Lung (tissue), 12 donors: ENCODE results near the gene ADAM22. TPM values are rescaled to one million over a fixed set of nuclear protein-coding genes. Genes with fewer than 3 reads are reported as not detected.

Experiments
- ATAC-seq: fragments of 200-7000 bp; cut with Tn5 transposase; one replicate; pipeline ENCODE4 v1.9.1; 2020; ENCODE audit warnings: moderate number of reproducible peaks; ENCODE audit not compliant: insufficient read depth, low FRiP score
- DNase-seq, 3 donors: peaks; one replicate each; pipeline ENCODE4 v3.0.0-alpha.2; 2013 to 2017
- H3K27ac ChIP-seq, 2 donors: one replicate each; pipeline ENCODE4 v1.5.1; 2013; ENCODE audit warnings: mild to moderate bottlenecking in 2 of 2, moderate library complexity in 2 of 2, control low read depth in 1 of 2, inconsistent platforms in 1 of 2, low read depth in 1 of 2, low read length in 1 of 2
- H3K27me3 ChIP-seq, 3 donors: one replicate each; pipeline ENCODE4 v1.5.1; 2013; ENCODE audit warnings: low read length in 2 of 3; ENCODE audit not compliant: control insufficient read depth in 3 of 3, insufficient read depth in 3 of 3
- H3K36me3 ChIP-seq, 4 donors: one replicate each; pipeline ENCODE4 v1.5.1; 2013; ENCODE audit warnings: low read length in 4 of 4, mild to moderate bottlenecking in 1 of 4, moderate library complexity in 1 of 4; ENCODE audit not compliant: control insufficient read depth in 4 of 4, insufficient read depth in 4 of 4
- H3K4me1 ChIP-seq, 5 donors: one replicate each; pipeline ENCODE4 v1.5.1; 2013; ENCODE audit warnings: low read length in 5 of 5, mild to moderate bottlenecking in 2 of 5, moderate library complexity in 1 of 5; ENCODE audit not compliant: control insufficient read depth in 5 of 5, insufficient read depth in 5 of 5
- H3K4me3 ChIP-seq: one replicate; pipeline ENCODE4 v1.5.1; 2013; ENCODE audit warnings: mild to moderate bottlenecking, control low read depth, moderate library complexity
- H3K9ac ChIP-seq, 2 donors: one replicate each; pipeline ENCODE4 v1.5.1; 2013; ENCODE audit warnings: low read length in 2 of 2, control low read depth in 1 of 2; ENCODE audit not compliant: insufficient read depth in 1 of 2
- H3K9me3 ChIP-seq, 4 donors: one replicate each; pipeline ENCODE4 v1.5.1; 2013; ENCODE audit warnings: low read length in 3 of 4, mild to moderate bottlenecking in 1 of 4, moderate library complexity in 1 of 4; ENCODE audit not compliant: control insufficient read depth in 4 of 4, insufficient read depth in 3 of 4
- WGBS, 2 donors: extraction: QIAGEN DNeasy Blood & Tissue Kit; methylation state at CpG; one replicate each; pipeline ENCODE4 v1.1.7; 2013; 5-methylcytosine and 5-hydroxymethylcytosine counted together
- polyA plus RNA-seq, 2 donors: library from polyadenylated mRNA; stranded (reverse); fragments of 200-250 nt; gene quantifications; one replicate each; pipeline ENCODE4 v1.2.1, GENCODE V29; 2013
- total RNA-seq, 2 donors: library from RNA; depleted of rRNA in 1 of 2; stranded (reverse); fragments of >200 nt in 1 of 2; gene quantifications; one replicate each; pipeline ENCODE4 v1.2.1, GENCODE V29; 2014 to 2021
- TF ChIP-seq, protein P1 (sequence below): IDR thresholded peaks from 2 replicates; pipeline ENCODE4 v1.5.1; 2012; ENCODE audit warnings: mild to moderate bottlenecking; ENCODE audit errors: control extremely low read depth, extremely low read depth
- donor health status: control.
- donor health status: control.
- donor health status: Bipolar disorder and iron deficiency.
- donor health status: healthy.
- donor health status: DM: yes; HTN: yes; CAD: no.

ADAM22 gene
- total and polyA plus RNA-seq, 4 donors: 0.13 to 17.7 (median 0.97) TPM

DNA sequence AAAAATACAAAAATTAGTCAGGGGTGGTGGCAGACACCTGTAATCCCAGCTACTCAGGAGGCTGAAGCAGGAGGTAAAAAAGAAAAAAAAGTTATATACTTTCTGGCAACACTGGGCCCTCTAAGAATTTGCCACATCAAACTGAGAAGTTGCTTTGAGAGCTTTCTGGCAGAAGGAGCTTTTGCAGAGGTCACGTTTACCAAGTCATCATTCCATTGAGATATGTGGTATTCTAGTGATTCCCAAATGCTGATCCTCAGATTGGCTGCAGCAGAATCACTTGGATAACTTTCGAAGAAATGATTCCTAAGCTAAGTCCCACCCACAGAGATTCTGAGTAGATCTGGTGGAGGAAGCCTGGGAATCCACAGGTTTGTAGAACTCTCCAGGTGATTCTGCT lies 80.5 kb downstream of the ADAM22 start:
- 92 to 99% methylated on average over 2 of the region's 2 CpGs for WGBS, 2 donors
- H3K27me3 ChIP-seq: no peaks in the 10 kb centered on the region
- TF ChIP-seq, protein P1, sequence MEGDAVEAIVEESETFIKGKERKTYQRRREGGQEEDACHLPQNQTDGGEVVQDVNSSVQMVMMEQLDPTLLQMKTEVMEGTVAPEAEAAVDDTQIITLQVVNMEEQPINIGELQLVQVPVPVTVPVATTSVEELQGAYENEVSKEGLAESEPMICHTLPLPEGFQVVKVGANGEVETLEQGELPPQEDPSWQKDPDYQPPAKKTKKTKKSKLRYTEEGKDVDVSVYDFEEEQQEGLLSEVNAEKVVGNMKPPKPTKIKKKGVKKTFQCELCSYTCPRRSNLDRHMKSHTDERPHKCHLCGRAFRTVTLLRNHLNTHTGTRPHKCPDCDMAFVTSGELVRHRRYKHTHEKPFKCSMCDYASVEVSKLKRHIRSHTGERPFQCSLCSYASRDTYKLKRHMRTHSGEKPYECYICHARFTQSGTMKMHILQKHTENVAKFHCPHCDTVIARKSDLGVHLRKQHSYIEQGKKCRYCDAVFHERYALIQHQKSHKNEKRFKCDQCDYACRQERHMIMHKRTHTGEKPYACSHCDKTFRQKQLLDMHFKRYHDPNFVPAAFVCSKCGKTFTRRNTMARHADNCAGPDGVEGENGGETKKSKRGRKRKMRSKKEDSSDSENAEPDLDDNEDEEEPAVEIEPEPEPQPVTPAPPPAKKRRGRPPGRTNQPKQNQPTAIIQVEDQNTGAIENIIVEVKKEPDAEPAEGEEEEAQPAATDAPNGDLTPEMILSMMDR: no peak

DNA sequence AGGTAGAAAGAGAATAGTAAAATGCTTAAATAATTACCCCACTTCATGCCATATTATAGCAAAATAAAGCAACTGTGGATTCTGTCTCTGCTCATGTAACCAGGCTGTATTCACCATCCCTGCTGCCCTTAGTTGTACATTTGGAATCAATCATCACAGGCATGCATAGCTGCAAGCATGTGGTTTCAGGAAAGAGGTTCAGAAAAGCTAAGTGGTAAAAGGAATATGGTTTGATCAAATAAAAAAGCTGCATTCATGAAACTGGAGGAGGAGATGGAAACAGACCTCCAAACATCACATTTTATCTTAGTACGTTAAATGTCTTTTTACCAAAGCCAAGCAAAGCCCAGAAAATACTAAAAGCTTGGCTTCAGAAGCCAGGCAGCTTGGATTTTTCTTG lies 81.3 kb downstream of the ADAM22 start:
- WGBS, 2 donors: 75 to 88% methylated on average over 1 of the region's 1 CpG
- TF ChIP-seq, protein P1: no peak
- ATAC-seq (no peak), DNase-seq (no peak)
- no peak overlapping the region for H3K27ac ChIP-seq
- H3K27me3 ChIP-seq: no peaks in the 10 kb centered on the region
- no peaks in the 10 kb centered on the region for H3K4me1 ChIP-seq
- H3K9me3 ChIP-seq: no peaks in the 10 kb centered on the region
- no peak overlapping the region for H3K4me3 ChIP-seq
- no peak overlapping the region for H3K9ac ChIP-seq
- no peaks in the 10 kb centered on the region for H3K36me3 ChIP-seq

More for the DNA sequence above, 80.5 kb downstream of the ADAM22 start:
- Histone ChIP-seq H3K4me1 (no peaks in the 10 kb centered on the region), H3K36me3 (no peaks in the 10 kb centered on the region), H3K9ac (no peak overlapping the region), H3K9me3 (no peaks in the 10 kb centered on the region), H3K4me3 (no peak overlapping the region), H3K27ac (no peak overlapping the region)
- no peak for ATAC-seq
- DNase-seq: no peak

DNA sequence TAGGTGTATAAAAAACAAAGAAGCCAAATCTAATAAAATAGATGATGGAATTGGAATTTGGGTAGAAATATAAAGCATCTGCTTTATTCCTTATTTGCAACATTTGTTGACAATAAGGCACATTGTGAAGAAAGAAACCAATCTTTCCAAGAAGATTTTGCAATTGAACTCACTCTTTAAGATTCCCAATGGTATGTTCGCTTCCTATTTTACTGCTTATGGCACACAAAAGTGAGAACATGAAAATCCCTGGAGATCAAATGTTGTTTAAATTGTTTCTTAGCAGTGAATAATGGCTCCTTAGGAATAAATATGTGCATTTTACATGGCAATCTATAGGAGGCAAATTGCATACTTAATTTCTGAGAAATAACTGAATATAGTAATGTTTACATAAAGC lies 84.5 kb downstream of the ADAM22 start:
- TF ChIP-seq, protein P1: no peak
- no peak for ATAC-seq
- no peaks in the 10 kb centered on the region for H3K27me3 ChIP-seq
- no peak for DNase-seq
- H3K27ac ChIP-seq: no peak overlapping the region
- no peaks in the 10 kb centered on the region for H3K36me3 ChIP-seq
- no peak overlapping the region for H3K4me3 ChIP-seq
- no peak overlapping the region for H3K9ac ChIP-seq
- no peaks in the 10 kb centered on the region for H3K4me1 ChIP-seq
- 96 to 98% methylated on average over 1 of the region's 1 CpG for WGBS, 2 donors
- no peaks in the 10 kb centered on the region for H3K9me3 ChIP-seq

DNA sequence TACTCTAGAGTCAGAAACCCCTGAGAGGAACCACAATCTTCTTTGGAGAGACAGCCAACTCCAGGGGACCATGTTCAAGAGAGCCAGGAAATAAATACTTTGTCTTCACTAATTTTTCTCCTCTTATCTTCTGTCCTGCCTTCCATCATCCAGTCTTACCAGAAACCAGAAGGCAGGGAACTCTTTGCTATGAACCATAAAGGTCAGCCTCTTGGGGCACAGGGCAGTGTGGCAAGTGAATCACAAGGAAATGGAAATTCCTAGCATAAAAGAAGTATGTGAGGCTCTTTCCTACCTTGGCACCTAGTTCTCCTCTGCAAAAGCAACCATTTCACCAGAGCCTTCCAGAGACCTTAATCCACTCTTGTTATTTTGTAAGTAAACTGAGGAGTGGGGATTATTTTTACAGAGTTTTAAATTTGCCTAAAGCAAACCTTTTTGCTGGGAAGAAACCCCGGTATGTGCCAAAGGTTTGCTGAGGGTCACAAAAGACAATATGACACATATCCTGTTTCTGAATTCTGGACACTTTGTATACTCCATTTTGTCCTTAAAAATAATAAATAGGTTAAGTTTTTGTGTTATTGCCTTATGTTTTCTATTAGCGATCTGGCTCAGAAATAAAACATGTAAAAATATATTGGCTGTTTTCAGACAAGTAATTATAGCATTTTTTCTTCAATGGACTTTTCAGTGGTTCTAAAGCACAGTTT lies 87.1 kb downstream of the ADAM22 start:
- H3K9me3 ChIP-seq: no peaks in the 10 kb centered on the region
- H3K4me3 ChIP-seq: no peak overlapping the region
- WGBS, 2 donors: 83 to 89% methylated on average over 2 of the region's 2 CpGs
- TF ChIP-seq, protein P1: no peak
- no peaks in the 10 kb centered on the region for H3K36me3 ChIP-seq
- H3K9ac ChIP-seq: no peak overlapping the region
- H3K27ac ChIP-seq: no peak overlapping the region
- H3K27me3 ChIP-seq: no peaks in the 10 kb centered on the region
- ATAC-seq (no peak), DNase-seq (no peak)
- H3K4me1 ChIP-seq: no peaks in the 10 kb centered on the region
